ENCODE results near the gene SELENOK. TPM values are rescaled to one million over a fixed set of nuclear protein-coding genes. Genes with fewer than 3 reads are reported as not detected.

Gene SELENOK
- total and polyA plus RNA-seq, 2 of the 13 experiments (the other 11 are each of a cell fraction or from before 2014, with no cell fraction given) = 67.0 to 81.0 TPM

DNA sequence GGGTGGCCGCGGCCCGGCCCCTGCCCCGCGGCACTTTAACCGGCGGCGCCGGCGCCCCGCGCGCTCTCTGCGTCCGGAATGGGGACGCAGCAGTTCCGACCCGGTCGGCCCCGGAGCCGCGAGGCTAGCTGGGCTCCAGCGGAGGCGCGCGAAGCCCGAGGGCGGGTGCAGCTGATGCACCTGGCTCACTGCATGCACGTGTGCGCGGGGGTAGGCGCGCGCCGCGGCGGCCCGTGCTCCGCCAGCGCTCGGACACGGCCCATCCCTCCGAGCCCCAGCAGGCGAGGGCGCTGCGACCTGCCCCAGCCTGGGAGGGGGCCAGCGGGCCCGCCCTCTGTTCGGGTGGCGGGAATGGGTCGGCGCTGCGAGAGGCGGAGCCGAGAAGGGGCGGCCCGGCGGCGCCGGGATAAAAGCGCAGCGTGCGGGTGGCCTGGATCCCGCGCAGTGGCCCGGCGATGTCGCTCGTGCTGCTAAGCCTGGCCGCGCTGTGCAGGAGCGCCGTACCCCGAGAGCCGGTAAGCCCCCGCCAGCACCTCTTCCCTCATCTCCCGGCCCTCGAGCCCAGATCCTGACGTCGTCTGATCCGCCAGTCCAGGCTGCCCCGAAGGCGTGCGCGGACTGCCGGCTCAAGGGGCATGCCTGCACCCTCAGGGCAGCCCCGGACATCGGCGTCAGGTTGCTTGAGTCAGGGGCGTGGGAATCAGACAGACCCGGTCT, 45.4 kb downstream of the SELENOK start, which contains the start of the genes CHDH and IL17RB (continued):
- TF ChIP-seq ZNF276 (CRISPR knock-in tag; IDR thresholded peaks at IDR 0.05; ENCODE audit: low read depth) (no peak; the same call in 1 of the 2 replicates), NRL (CRISPR knock-in tag; IDR thresholded peaks at IDR 0.05; ENCODE audit: borderline replicate concordance) (peak; percentile 94), NCOR1 (IDR thresholded peaks at IDR 0.05; ENCODE audit: borderline replicate concordance, low read length) (no peak), RARA (CRISPR knock-in tag; IDR thresholded peaks at IDR 0.05) (no peak), USF2 (IDR thresholded peaks at IDR 0.05; ENCODE audit: low read depth, low read length) (no peak), USF2 (CRISPR knock-in tag; IDR thresholded peaks at IDR 0.05; ENCODE audit: borderline replicate concordance) (peak; percentile 39; the same call in 1 of the 2 replicates), ZMYM2 (CRISPR knock-in tag; IDR thresholded peaks at IDR 0.05) (0 out of 2 replicates have a peak, but pooled peaks have one; percentile 22), FOXP1 (IDR thresholded peaks at IDR 0.05) (no peak), FOXP1 (CRISPR knock-in tag; IDR thresholded peaks at IDR 0.05) (no peak), NFATC3 (CRISPR knock-in tag; IDR thresholded peaks at IDR 0.05) (peak; percentile 36; the same call in 1 of the 2 replicates), IKZF4 (CRISPR knock-in tag; IDR thresholded peaks at IDR 0.05; ENCODE audit: borderline replicate concordance, low read depth, not compliant biosample characterization) (no peak), MIER2 (CRISPR knock-in tag; IDR thresholded peaks at IDR 0.05) (no peak), ZNF558 (CRISPR knock-in tag; IDR thresholded peaks at IDR 0.05; ENCODE audit: borderline replicate concordance) (no peak; the same call in 1 of the 2 replicates), ZNF326 (CRISPR knock-in tag; IDR thresholded peaks at IDR 0.05; ENCODE audit: borderline replicate concordance) (no peak), ZNF20 (CRISPR knock-in tag; IDR thresholded peaks at IDR 0.05) (no peak), ZNF891 (CRISPR knock-in tag; IDR thresholded peaks at IDR 0.05) (peak; percentile 84), NCOA1 (CRISPR knock-in tag; IDR thresholded peaks at IDR 0.05) (0 out of 2 replicates have a peak, but pooled peaks have one; percentile 16), IKZF1 (IDR thresholded peaks at IDR 0.05) (no peak), POGK (CRISPR knock-in tag; conservative IDR thresholded peaks at IDR 0.05) (peak; percentile 91), KLF16 (CRISPR knock-in tag; IDR thresholded peaks at IDR 0.05) (peak; percentile 67 to 76; a peak in 1 of 4 replicates)
- TF ChIP-seq, protein P1, sequence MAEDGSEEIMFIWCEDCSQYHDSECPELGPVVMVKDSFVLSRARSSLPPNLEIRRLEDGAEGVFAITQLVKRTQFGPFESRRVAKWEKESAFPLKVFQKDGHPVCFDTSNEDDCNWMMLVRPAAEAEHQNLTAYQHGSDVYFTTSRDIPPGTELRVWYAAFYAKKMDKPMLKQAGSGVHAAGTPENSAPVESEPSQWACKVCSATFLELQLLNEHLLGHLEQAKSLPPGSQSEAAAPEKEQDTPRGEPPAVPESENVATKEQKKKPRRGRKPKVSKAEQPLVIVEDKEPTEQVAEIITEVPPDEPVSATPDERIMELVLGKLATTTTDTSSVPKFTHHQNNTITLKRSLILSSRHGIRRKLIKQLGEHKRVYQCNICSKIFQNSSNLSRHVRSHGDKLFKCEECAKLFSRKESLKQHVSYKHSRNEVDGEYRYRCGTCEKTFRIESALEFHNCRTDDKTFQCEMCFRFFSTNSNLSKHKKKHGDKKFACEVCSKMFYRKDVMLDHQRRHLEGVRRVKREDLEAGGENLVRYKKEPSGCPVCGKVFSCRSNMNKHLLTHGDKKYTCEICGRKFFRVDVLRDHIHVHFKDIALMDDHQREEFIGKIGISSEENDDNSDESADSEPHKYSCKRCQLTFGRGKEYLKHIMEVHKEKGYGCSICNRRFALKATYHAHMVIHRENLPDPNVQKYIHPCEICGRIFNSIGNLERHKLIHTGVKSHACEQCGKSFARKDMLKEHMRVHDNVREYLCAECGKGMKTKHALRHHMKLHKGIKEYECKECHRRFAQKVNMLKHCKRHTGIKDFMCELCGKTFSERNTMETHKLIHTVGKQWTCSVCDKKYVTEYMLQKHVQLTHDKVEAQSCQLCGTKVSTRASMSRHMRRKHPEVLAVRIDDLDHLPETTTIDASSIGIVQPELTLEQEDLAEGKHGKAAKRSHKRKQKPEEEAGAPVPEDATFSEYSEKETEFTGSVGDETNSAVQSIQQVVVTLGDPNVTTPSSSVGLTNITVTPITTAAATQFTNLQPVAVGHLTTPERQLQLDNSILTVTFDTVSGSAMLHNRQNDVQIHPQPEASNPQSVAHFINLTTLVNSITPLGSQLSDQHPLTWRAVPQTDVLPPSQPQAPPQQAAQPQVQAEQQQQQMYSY (CRISPR knock-in tag; IDR thresholded peaks at IDR 0.05) = no peak
